PC-3 (cell line): ENCODE measurements around the gene XCL2. TPM values are rescaled to one million over a fixed set of nuclear protein-coding genes. Genes with fewer than 3 reads are reported as not detected.

Source experiments
- ATAC-seq: fragments of 200-7000 bp; cut with Tn5 transposase; 2 replicates; pipeline ENCODE4 v1.9.1; 2020; ENCODE audit warnings: mild to moderate bottlenecking, moderate library complexity
- BruUV-seq: library from RNA; stranded (reverse); fragments of 400-500 nt; replicated peaks from 2 replicates; lab custom pipeline; 2021; lab: Mats Ljungman, UMichigan
- CTCF ChIA-PET: fragments of 300-600 bp; sonication (Branson Sonifier 250); formaldehyde crosslinking; loops from one replicate; lab custom pipeline; 2022; ENCODE audit warnings: antibody characterized with exemption; lab: Charles Lee
- POLR2A ChIA-PET: fragments of 300-600 bp; sonication (Branson Sonifier 250); formaldehyde crosslinking; loops from one replicate; lab custom pipeline; 2022; ENCODE audit warnings: antibody characterized with exemption; ENCODE audit not compliant: unreplicated experiment; lab: Charles Lee
- DNase-seq: peaks from one replicate; pipeline ENCODE4 v3.0.0-alpha.2; 2015
- H2AFZ ChIP-seq: fragments of 300-600 bp; sonication (generic); 2 replicates; pipeline ENCODE4 v1.6.0; 2016; ENCODE audit warnings: antibody characterized with exemption, low read length
- H3F3A ChIP-seq: fragments of 300-600 bp; sonication (generic); one replicate; pipeline ENCODE4 v1.6.0; 2017; ENCODE audit warnings: antibody characterized with exemption, low read length, control low read depth, mild to moderate bottlenecking; ENCODE audit not compliant: unreplicated experiment
- H3K27ac ChIP-seq: fragments of 300-600 bp; sonication (generic); 2 replicates; pipeline ENCODE4 v1.5.1; 2016; ENCODE audit warnings: mild to moderate bottlenecking, low read length
- H3K27me3 ChIP-seq: fragments of 300-600 bp; sonication (generic); 2 replicates; pipeline ENCODE4 v1.6.1; 2016; ENCODE audit warnings: low read length, mixed read lengths
- H3K36me3 ChIP-seq: fragments of 300-600 bp; sonication (generic); 2 replicates; pipeline ENCODE4 v1.6.1; 2016; ENCODE audit warnings: low read depth, mixed run types, low read length, mixed read lengths
- H3K4me1 ChIP-seq: fragments of 300-600 bp; sonication (generic); 2 replicates; pipeline ENCODE4 v1.5.1; 2016; ENCODE audit warnings: low read length; ENCODE audit not compliant: insufficient read depth
- H3K4me2 ChIP-seq: fragments of 300-600 bp; sonication (generic); 2 replicates; pipeline ENCODE4 v1.6.0; 2016; ENCODE audit warnings: low read length
- H3K4me3 ChIP-seq: fragments of 300-600 bp; sonication (generic); 2 replicates; pipeline ENCODE4 v1.5.1; 2016; ENCODE audit warnings: mild to moderate bottlenecking, low read length, mixed read lengths
- H3K79me2 ChIP-seq: fragments of 300-600 bp; sonication (generic); 2 replicates; pipeline ENCODE4 v1.6.1; 2017; ENCODE audit warnings: low read length, mixed read lengths
- H3K9ac ChIP-seq: fragments of 300-600 bp; sonication (generic); 2 replicates; pipeline ENCODE4 v1.6.0; 2016; ENCODE audit warnings: mild to moderate bottlenecking, low read length
- H3K9me2 ChIP-seq: fragments of 300-600 bp; sonication (generic); replicated peaks from 2 replicates; pipeline ENCODE4 v1.6.1; 2016; ENCODE audit warnings: mixed run types, low read length, mixed read lengths
- H3K9me3 ChIP-seq: fragments of 300-600 bp; sonication (generic); 2 replicates; pipeline ENCODE4 v1.6.1; 2016; ENCODE audit warnings: low read length, mixed read lengths
- H4K20me1 ChIP-seq: fragments of 300-600 bp; sonication (generic); 2 replicates; pipeline ENCODE4 v1.6.1; 2016; ENCODE audit warnings: low read length, mixed read lengths
- CTCF ChIP-seq: fragments of 300-600 bp; sonication (generic); conservative IDR thresholded peaks from 2 replicates; pipeline ENCODE4 v1.5.1; 2017; ENCODE audit warnings: antibody characterized with exemption, low read depth, mild to moderate bottlenecking, low read length
- EZH2 ChIP-seq: fragments of 300-600 bp; sonication (generic); IDR thresholded peaks from one replicate; pipeline ENCODE4 v1.6.1; 2017; ENCODE audit warnings: antibody characterized with exemption, mild to moderate bottlenecking, low read length; ENCODE audit not compliant: unreplicated experiment
- EZH2phosphoT487 ChIP-seq: fragments of 300-600 bp; sonication (generic); IDR thresholded peaks from 2 replicates; pipeline ENCODE4 v1.6.1; 2018; ENCODE audit warnings: mild to moderate bottlenecking, antibody characterized with exemption, low read length, borderline replicate concordance
- intact Hi-C: fragments of 100-400 bp; cut with micrococcal nuclease; formaldehyde crosslinking; loops from 2 replicates; pipeline ENCODE4 v1.9.0; 2023
- total RNA-seq: library from RNA; depleted of rRNA; stranded (reverse); fragments of >200 nt; gene quantifications from 2 replicates; pipeline ENCODE4 v1.2.3, GENCODE V29; 2014

Gene XCL2
- total RNA-seq, 1 experiment from 2014 or later = not detected

GRCh38 chr1:168589167-168589566 is 45.4 kb upstream of the XCL2 start:
- BruUV-seq = no TSS peak

GRCh38 chr1:168585937-168586336 is 42.1 kb upstream of the XCL2 start:
- Histone ChIP-seq H2AFZ (no peak overlapping the region), H3K36me3 (no peaks in the 10 kb centered on the region), H3K9me2 (no peaks in the 10 kb centered on the region), H3K27ac (no peak overlapping the region), H3K27me3 (no peaks in the 10 kb centered on the region), H3K9ac (no peak overlapping the region), H4K20me1 (no peaks in the 10 kb centered on the region), H3K9me3 (no peaks in the 10 kb centered on the region), H3K79me2 (no peaks in the 10 kb centered on the region), H3K4me3 (no peak overlapping the region), H3K4me1 (peaks cover 20% of the 10 kb centered on the region), H3F3A (no peaks in the 10 kb centered on the region), H3K4me2 (no peak overlapping the region)
- ATAC-seq (no peak), DNase-seq (no peak)
- intact Hi-C loops = no loop called here
- BruUV-seq = no TSS peak
- ChIA-PET POLR2A (no interaction called here), CTCF (interaction anchor here (1.2 kb wide), 1 partner anchor 17 kb away, joined by 7 read pairs; no protein-coding TSS in a partner anchor)
- TF ChIP-seq CTCF (no peak), EZH2phosphoT487 (no peak), EZH2 (no peak)

More at GRCh38 chr1:168589167-168589566, 45.4 kb upstream of the XCL2 start:
- Histone ChIP-seq H3K9me3 (no peaks in the 10 kb centered on the region), H4K20me1 (no peaks in the 10 kb centered on the region), H3K4me2 (no peak overlapping the region), H3K27ac (no peak overlapping the region), H3K4me1 (peaks cover 8% of the 10 kb centered on the region; the same call in 1 of the 2 replicates), H3K36me3 (no peaks in the 10 kb centered on the region), H3F3A (no peaks in the 10 kb centered on the region), H2AFZ (no peak overlapping the region), H3K9ac (no peak overlapping the region), H3K9me2 (no peaks in the 10 kb centered on the region; the same call in 1 of the 2 replicates), H3K27me3 (0 out of 2 replicates have a peak, but pooled peaks cover 4% of the 10 kb centered on the region), H3K79me2 (no peaks in the 10 kb centered on the region), H3K4me3 (no peak overlapping the region)
- POLR2A ChIA-PET = no interaction called here
- TF ChIP-seq EZH2phosphoT487 (no peak), CTCF (no peak), EZH2 (no peak)
- CTCF ChIA-PET = no interaction called here
- no peak for ATAC-seq
- intact Hi-C loops = no loop called here
- no peak for DNase-seq

GRCh38 chr1:168585191-168585590 is 41.4 kb upstream of the XCL2 start:
- H3K79me2 ChIP-seq = no peaks in the 10 kb centered on the region
- no peaks in the 10 kb centered on the region for H4K20me1 ChIP-seq
- H3K4me1 ChIP-seq = peaks cover 20% of the 10 kb centered on the region
- intact Hi-C loops = no loop called here
- H3K9me3 ChIP-seq = no peaks in the 10 kb centered on the region
- no peak overlapping the region for H3K4me3 ChIP-seq
- BruUV-seq = no TSS peak
- no peaks in the 10 kb centered on the region for H3K9me2 ChIP-seq
- POLR2A ChIA-PET = no interaction called here
- no peaks in the 10 kb centered on the region for H3F3A ChIP-seq
- H3K9ac ChIP-seq = no peak overlapping the region
- no peaks in the 10 kb centered on the region for H3K27me3 ChIP-seq
- H3K27ac ChIP-seq = no peak overlapping the region
- DNase-seq = peak; percentile 61
- no peaks in the 10 kb centered on the region for H3K36me3 ChIP-seq
- H2AFZ ChIP-seq = no peak overlapping the region
- TF ChIP-seq EZH2phosphoT487 (no peak), CTCF (no peak), EZH2 (no peak)
- peak; percentile 76 for ATAC-seq
- CTCF ChIA-PET = interaction anchor here (1.2 kb wide), 1 partner anchor 18 kb away, joined by 7 read pairs; no protein-coding TSS in a partner anchor
- no peak overlapping the region for H3K4me2 ChIP-seq
